GM10266 (cell line): ENCODE results near the gene MYO5B.

Experiments used
- DNase-seq: peaks from one replicate; pipeline ENCODE4 v3.0.0; 2012; ENCODE audit errors: extremely low spot score
- TF ChIP-seq, protein P1 (sequence below): IDR thresholded peaks from 2 replicates; pipeline ENCODE4 v1.5.1; 2012; ENCODE audit warnings: mild to moderate bottlenecking, low read depth; ENCODE audit not compliant: control insufficient read depth, insufficient read depth; ENCODE audit errors: missing control alignments

Gene MYO5B

DNA sequence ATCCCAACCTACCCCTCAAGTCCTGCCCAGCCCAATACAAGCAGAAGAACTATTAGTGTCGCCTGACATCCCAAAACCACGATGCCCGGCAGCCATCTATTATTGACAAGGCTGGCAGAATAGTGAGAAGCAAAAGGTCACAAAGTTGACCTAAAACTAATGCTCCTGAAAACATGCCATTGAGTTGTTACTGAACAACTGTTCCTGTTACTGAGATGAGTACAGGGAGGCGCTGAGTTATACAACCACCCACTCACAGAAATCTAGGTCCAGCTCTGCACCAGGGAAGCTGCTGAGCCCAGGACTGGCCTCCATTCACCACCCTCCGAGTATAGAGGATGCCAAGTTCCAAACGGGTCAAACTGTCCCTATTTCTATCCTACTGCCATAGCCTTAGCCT lies 201.6 kb downstream of the MYO5B start:
- no peak for DNase-seq
- TF ChIP-seq, protein P1, sequence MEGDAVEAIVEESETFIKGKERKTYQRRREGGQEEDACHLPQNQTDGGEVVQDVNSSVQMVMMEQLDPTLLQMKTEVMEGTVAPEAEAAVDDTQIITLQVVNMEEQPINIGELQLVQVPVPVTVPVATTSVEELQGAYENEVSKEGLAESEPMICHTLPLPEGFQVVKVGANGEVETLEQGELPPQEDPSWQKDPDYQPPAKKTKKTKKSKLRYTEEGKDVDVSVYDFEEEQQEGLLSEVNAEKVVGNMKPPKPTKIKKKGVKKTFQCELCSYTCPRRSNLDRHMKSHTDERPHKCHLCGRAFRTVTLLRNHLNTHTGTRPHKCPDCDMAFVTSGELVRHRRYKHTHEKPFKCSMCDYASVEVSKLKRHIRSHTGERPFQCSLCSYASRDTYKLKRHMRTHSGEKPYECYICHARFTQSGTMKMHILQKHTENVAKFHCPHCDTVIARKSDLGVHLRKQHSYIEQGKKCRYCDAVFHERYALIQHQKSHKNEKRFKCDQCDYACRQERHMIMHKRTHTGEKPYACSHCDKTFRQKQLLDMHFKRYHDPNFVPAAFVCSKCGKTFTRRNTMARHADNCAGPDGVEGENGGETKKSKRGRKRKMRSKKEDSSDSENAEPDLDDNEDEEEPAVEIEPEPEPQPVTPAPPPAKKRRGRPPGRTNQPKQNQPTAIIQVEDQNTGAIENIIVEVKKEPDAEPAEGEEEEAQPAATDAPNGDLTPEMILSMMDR, result no peak

DNA sequence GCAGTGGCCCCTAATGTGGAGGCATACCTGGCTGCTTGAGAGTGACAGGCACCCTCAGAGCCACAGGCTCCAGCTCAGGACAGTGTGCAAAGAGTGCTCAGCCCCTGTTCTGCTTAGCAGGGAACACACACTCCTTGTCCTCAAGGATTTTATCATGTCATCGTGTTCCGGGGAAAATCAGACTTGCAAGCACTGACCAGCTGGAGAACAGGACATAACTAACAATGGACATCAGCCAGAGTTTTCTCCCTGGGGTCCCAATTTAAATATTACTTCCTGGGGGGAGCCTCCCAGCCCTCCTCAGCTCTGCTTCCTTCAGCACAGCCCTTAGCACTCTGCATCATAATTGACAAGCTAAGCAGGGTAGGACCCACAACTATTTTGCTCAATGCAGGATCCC lies 206.2 kb downstream of the MYO5B start:
- TF ChIP-seq, protein P1, result no peak
- no peak for DNase-seq

DNA sequence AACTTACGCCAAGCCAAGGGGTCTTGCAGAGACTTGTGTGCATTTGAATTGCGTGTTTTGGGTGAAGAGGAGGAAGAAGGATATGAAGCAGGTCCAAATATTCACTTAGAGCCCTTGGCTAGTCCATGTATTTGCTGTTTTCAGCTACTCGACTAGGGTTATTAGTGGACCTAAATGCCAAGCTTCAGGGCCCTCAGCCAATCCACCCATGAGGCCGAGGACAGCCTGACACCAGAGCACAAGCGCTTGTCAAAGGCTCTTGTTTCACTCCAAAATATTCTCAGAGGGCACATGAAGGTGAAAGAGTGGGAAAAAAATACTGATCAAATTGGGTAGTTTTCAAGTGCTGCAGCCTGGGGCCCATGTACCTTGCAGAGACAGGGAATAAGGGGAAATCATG lies 206.8 kb downstream of the MYO5B start:
- no peak for DNase-seq
- TF ChIP-seq, protein P1, result no peak

DNA sequence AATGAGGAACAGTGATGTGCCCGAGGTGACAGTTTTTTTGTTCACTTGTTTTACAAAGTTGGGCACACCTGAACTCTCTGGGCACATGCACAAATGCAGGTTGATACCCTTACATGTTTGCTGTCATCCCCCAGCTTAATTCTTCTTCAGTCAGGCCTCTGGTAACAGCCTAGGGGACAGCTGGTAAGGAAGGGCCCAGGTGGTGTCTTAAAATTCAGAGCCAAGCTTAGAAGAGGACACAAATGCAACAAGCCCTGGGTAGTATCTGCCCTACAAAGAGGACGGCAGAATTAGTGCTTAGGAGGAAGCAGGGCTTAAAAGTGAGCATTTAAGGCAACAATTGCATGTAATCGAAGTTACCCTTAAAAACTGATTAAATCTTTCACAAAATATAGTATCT lies 209.7 kb downstream of the MYO5B start:
- TF ChIP-seq, protein P1, result no peak
- DNase-seq, result no peak

DNA sequence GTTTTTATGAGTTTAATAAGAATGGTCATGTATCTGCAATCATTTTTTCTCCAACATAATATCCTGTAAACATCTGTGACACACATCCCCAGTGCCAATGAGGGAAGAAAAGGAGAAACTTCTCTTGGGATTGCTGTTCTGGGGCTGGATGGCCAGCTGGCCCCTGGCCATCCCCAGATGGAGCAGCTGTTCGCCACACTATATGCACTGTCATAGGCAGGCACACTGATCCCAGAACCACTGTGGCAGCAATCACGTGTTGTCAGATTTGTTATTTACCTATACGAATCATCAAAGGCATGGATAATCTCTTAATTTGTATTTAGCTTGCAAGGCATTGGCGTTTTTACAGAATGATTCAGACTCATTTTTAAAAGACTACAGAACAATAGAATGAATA lies 214.1 kb downstream of the MYO5B start:
- TF ChIP-seq, protein P1, result no peak
- no peak for DNase-seq

DNA sequence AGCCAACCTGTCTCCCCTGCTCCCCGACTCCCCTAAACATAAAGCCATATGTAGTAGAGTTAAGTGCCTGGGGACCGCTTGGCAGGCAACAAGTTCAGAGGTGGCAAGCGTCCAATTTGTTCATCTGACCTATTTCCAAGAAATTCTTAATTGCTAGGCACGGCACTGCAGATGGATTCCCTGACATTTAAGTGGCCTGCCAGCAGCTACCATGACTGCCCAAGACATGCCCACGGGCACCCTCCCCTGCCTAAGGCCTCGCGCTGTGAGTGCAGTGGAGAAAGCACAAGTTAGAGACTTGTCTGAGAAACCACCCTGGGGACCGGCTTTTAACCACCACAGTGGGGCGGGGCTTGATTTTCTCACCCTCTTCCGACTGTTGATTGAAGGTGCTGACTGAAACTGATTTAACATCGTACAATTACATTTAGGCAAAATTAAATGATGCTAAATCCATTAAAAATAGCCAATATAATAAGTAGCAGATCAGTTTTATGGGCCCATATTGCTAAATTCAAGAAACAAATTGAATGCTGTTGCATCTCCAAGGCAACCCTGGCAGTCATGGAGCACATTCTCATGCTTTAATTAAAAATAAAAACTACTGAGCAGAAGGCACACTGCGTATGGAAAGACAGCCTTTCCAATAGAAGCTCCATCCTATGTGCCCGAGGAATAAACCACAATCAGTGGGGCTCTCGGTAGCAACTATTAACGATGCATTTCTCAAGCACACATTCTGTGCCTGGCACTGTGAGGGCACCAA lies 218.0 kb downstream of the MYO5B start:
- TF ChIP-seq, protein P1, result no peak
- no peak for DNase-seq

DNA sequence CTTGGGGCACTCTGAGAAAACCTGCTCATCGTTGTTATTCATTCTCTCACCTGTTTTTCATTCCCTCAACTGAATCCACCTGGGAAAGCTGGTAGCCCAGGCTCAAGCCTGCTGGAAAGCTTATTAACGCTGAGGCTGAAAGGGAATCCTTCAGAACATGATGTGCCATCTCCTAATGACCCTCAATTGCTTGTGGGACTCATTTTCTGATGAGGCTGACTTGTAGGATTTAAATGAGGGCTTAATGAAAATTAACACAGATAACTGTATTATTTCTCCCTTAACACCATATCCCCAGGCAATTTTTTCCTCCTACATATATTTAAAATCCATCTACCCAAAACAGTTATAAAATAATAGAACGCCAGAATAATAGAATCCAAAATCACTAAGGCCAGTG lies 218.9 kb downstream of the MYO5B start:
- DNase-seq, result no peak
- TF ChIP-seq, protein P1, result no peak
